Measurements from ENCODE around the gene MMP23B.
A peak's percentile ranks its signal among the peaks of the same experiment; 100 is the strongest.
"Not testable (repeated sequence)": the region's sequence is repeated elsewhere in the genome, so short reads cannot be mapped to it uniquely, and the experiment has no call there.

Gene MMP23B

DNA sequence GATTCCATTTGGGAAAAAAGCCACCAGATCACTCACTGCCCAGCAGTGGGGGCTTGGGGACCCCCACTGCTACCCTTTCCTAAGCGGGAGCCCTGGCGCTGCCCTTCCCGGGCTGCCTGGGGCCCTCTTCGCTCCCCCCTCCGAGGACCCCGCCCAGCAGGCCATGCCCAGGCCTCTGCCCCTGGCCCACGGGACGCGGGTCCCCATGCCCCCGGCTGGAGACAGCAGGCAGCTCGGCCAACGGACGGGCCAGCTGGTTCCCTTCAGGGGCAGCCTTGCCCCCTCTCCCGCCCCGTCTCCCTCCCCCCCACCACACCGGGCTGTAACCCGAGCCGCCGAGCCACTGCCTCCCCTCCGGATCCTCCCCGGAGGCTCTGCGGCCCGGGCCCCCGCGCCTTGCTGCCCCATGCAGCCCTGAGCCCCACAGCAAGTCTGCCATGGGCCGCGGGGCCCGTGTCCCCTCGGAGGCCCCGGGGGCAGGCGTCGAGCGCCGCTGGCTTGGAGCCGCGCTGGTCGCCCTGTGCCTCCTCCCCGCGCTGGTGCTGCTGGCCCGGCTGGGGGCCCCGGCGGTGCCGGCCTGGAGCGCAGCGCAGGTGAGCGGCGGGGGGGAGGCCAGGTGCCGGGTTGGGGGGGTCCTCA is at the start of gene MMP23B:
Gene MMP23B (plus strand): TSS at position 392 of the 639 bp plus-strand sequence. CDS start 46 bp downstream, at position 438.
- no peak for DNase-seq

GRCh38 chr1:1582585-1583346 is 49.2 kb upstream of the MMP23B start:
- no peak for DNase-seq

DNA sequence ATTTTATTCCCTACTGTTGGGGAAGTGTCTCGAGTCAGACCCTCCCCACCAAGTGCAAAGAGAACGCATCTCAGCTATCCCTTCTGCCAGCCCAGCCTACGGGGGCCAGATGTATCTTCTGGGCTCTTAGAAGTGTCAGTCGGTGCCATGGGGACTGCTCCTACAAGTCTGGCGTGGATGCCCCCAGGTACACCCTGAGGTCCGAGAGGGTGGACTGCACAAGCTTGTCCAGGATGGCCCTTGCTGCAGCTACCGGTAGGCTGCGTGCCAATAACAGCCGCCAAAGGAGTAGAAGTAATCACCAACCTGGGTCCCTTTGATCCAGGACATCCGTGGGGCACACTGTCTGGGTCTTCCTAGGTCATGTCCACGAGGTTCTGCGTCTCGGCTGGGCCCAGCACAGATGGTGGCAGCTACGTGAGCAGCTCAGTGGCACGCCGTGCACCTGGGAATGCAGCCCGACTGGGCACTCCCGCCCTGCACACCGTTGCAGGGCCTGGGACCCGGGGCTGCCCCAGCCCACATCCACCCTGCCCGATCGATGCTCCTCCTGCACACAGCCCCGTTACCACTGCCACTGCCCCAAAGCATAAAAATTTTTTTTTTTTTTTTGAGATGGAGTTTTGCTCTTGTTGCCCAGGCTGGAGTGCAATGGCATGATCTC is 48.5 kb upstream of the MMP23B start:
- DNase-seq: no peak

- DNase-seq: no peak
Measured at GRCh38 chr1:1591452-1591851, 40.5 kb upstream of the MMP23B start.

GRCh38 chr1:1593834-1594601 is 38.0 kb upstream of the MMP23B start:
- DNase-seq: no peak

DNA sequence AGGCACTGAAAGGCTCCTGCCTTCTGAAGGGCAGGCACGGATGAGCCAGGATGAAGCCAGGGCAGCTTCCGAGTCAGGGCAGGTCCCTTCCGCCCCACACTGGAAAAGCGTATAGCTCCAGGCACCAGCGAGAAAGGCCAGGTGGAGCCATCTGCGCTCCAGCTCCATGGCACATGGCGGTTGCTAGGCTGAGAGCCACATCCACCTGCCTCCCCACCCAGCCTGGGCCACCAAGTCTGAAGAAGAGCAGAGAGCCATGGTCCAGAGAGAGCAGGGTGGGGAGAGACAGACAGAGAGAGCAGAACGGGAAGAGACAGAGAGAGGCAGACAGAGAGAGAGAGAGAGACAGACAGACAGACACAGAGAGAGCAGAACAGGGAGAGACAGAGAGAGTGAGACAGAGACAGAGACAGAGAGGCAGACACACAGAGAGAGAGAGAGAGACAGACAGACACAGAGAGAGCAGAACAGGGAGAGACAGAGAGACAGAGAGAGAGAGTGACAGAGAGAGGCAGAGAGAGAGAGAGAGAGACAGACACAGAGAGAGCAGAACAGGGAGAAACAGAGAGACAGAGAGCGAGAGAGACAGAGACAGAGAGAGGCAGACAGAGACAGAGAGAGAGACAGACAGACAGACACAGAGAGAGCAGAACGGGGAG is 37.2 kb upstream of the MMP23B start:
- no peak for DNase-seq

GRCh38 chr1:1595341-1595740 is 36.6 kb upstream of the MMP23B start:
- not testable (repeated sequence) for DNase-seq

GRCh38 chr1:1596493-1597274 is 35.3 kb upstream of the MMP23B start:
- no peak for DNase-seq

DNA sequence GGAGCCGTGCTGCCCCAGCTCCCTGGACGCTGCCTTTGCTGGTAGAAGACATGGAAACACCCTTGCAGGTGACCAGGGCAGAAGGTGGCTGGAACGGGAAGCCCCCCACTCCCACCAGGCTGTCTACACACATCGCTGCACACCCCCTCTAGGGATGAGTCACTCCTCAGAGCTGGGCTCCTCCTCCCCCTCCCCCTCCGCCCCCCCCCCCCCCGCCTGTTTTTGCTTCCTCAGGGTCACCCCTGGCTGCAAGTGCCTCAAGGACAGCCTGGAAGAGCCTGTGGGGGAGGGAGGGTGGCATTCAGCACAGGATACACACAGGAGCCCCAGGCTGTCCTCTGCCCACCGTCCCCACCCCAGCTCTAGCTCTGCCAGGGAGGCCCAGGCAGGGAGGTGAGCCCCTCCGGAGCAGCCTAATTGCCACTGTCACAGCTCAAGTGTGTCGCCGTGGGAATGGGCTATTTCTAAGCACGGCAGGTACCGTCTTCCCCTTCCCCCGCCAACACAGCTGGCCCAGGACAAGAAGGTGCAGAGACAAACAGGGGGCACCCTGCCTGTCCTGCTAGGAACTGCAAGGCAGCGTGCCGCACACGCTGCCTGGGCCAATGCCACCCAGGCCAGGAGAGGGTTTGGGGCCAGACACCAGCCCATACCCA is 34.6 kb upstream of the MMP23B start:
- DNase-seq: no peak

- no peak for DNase-seq
Measured at GRCh38 chr1:1598051-1598719, 33.8 kb upstream of the MMP23B start.

- DNase-seq: no peak
Measured at GRCh38 chr1:1598720-1599029, 33.3 kb upstream of the MMP23B start.

DNA sequence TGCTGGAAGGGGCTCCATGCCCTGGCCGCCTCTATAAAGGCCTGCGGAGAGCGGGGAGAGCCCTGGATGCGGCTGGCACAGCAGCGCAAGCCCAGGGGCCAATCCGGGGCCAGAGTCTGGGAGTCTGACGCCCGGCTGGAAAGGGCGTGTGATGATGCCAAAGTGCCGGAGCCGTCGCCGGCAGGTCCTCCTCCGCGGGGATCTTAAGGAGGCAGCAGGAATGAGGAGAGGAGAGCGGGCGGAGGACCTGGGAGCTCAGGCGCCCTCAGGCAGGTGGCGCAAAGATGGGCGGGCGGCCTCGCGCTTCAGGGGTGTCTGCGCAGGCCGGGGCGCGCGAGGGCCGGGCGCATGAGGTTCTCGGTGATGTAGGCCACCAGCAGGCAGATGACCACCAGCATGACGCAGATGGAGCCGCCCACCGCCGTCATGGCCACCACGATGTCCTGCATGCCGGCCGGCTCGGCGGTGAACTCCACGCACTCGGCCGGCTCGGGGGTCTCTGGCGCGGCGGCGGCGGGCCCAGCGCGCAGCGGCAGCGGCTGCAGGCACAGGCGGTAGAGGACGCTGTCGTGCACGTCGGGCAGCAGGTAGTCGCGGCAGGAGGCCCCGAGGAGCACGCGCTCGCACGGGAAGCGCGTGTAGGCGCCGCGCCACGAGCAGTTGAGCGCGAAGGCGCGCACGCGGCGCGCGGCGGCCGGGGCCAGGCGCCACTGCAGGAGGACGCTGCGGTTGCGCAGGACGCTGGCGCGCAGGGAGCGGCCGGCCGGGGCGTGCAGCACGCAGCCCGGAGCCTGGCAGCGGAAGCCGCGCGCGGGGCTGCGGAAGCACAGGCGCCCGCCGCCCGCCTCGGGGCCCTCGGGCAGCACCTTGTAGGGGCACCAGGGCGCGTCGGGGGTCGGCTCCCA is 32.7 kb upstream of the MMP23B start:
- DNase-seq: peak; percentile 23

DNA sequence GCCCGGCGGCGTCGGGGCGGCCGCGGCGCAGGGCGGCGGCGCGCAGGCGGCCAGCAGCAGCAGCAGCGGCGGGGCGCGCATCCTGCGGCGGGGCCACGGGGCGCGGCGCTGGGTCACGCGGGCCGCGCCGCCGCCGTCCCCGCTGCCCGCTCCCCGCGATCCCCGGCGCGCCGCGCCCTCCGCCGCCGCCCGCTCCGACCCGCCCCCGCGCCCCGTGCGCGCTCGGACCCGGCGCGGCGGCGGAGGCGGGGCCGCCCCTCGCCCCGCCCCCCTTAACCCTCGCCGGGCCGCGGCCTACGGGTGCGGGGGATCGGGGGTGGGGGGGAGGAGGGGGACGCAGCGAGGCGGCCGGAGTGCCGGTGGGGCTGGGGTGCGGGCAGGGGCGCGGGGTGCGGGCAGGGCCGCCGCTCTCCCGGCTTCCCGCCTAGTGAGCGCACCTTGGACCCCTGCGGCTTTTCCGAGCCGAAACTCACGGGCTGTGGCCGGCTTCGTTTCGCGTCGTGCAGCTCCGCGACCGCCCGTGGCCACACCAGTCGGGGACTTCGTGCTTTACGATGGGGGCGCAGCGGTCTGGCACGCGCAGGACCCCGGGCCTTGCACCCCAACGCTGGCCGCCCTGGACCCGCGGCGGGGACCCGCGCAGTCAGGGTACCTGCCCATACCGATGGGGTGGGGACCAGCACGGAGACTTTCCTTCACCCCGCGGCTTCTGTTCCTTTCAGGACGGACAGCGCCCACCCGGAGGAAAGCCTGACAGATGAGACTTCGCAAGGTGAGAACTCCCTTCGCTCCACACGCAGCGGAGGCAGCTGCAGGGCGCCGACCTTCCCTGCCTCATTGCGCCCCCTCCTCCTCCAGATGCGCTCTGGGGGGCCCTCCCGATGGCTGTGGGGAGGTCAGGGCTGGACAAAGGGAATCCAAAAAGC is 31.8 kb upstream of the MMP23B start, which contains the start of gene FNDC10:
Gene FNDC10 (minus strand): TSS at position 201 of the 926 bp plus-strand sequence. CDS start 120 bp downstream, at position 81.
- DNase-seq: no peak

DNA sequence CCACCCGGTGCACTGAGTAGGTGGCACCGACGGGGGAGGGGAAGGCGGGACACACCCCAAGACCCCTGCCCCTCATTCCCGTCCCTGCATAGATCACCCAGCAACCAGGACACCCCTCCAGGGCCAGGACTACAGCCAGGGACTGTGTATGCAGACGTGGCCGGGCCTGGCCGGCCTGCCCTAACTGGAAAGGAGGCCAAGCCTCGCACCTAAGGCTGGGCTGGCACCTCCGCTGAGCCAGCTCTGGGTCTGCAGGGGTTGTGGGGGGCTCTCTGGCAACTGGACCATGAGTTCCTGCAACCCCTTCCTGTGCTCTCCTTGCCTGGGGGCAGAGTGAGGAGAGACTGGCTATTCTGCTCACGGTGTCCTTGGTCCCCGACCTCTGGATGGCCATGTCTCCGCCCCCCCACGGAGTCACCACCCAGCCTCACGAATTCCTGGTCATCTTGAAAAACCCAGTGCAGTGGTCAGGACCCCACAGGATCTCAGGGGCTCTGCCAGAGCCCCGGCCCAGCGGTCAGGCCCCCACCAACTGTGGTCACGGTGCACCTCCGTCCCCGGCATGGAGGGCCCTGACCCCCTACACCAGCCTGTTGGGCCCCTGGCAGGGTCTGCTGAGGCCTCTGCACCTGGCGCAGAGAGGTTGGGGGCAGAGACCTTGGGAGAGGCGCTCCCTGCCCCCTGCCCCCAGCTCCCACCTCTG is 31.0 kb upstream of the MMP23B start:
- no peak for DNase-seq

DNA sequence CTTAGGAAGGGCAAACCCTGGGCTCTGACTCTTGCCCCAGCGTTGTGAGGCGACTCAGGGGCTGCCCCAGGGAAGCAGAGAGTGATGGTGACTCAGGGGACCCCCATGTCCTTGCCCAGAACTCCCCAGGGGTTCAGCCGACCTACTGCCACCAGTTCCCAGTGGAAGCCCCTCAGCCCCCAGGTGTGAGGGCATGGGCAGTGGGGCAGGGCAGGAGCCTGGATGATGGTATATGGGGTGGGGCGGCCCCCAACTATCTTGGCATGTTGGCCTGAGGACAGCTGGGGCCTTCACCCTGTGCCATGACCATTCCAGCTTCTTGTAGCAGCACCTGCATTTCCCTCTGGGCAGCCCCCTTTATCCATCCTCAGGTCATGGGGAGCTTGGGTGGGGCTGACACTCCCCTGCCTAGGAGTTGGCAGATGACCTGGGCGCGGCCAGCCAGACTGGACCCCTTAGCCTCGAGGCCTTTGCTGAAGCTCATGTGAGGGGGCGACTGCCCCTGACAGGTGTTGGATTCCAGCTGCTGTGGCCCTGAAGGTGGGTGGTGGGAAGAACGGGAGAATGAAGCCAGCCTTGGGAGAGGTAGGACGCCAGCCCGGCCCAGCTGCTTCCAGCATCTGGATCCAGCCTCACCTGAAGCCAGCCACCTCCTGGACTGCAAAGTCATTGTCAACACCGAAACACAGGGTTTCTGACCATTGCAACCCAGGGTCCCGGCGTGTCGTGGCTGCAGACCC is 30.2 kb upstream of the MMP23B start:
- DNase-seq: no peak

DNA sequence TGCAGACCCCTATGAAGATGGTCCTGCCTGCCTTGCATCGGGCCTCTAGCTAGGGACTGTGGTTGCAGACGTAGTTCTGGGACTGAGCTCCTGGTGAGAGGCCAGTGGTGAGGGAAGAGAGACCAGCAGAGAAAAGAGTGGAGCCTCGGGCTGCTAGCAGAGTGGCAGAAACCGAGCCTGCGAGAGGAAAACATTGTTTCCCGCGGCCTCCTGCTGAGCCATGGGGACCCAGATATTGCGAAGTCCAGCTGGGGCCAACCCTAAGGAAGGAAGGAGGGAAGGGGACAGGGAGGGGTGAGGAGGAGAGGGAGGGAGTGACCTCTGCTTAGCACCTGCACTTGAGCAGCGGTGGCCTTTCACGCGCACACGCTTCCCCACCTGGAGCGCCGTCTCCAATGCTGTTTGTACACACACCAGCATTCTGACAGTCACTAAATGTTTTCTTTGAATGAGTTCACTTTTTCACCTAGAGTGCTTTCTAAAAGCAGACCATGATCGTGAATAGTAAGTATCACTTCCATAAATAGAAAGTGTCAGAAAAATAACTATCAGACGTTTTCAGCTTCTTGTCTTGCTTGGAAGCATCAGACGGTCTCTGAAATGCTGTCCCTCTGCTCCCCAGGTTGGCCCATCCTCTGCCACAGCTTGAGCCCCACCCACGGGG is 29.5 kb upstream of the MMP23B start:
- DNase-seq: no peak

Measured in activated CD4-positive, alpha-beta T cell treated with anti-CD3 and anti-CD28 coated beads, Interleukin-2, amount 50 U/mL, for 16 hours (primary cell).